ENCODE results near the gene HFM1.
"Not testable (repeated sequence)": the region's sequence is repeated elsewhere in the genome, so short reads cannot be mapped to it uniquely, and the experiment has no call there.

Gene HFM1, protein sequence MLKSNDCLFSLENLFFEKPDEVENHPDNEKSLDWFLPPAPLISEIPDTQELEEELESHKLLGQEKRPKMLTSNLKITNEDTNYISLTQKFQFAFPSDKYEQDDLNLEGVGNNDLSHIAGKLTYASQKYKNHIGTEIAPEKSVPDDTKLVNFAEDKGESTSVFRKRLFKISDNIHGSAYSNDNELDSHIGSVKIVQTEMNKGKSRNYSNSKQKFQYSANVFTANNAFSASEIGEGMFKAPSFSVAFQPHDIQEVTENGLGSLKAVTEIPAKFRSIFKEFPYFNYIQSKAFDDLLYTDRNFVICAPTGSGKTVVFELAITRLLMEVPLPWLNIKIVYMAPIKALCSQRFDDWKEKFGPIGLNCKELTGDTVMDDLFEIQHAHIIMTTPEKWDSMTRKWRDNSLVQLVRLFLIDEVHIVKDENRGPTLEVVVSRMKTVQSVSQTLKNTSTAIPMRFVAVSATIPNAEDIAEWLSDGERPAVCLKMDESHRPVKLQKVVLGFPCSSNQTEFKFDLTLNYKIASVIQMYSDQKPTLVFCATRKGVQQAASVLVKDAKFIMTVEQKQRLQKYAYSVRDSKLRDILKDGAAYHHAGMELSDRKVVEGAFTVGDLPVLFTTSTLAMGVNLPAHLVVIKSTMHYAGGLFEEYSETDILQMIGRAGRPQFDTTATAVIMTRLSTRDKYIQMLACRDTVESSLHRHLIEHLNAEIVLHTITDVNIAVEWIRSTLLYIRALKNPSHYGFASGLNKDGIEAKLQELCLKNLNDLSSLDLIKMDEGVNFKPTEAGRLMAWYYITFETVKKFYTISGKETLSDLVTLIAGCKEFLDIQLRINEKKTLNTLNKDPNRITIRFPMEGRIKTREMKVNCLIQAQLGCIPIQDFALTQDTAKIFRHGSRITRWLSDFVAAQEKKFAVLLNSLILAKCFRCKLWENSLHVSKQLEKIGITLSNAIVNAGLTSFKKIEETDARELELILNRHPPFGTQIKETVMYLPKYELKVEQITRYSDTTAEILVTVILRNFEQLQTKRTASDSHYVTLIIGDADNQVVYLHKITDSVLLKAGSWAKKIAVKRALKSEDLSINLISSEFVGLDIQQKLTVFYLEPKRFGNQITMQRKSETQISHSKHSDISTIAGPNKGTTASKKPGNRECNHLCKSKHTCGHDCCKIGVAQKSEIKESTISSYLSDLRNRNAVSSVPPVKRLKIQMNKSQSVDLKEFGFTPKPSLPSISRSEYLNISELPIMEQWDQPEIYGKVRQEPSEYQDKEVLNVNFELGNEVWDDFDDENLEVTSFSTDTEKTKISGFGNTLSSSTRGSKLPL (N-terminal part only)

DNA sequence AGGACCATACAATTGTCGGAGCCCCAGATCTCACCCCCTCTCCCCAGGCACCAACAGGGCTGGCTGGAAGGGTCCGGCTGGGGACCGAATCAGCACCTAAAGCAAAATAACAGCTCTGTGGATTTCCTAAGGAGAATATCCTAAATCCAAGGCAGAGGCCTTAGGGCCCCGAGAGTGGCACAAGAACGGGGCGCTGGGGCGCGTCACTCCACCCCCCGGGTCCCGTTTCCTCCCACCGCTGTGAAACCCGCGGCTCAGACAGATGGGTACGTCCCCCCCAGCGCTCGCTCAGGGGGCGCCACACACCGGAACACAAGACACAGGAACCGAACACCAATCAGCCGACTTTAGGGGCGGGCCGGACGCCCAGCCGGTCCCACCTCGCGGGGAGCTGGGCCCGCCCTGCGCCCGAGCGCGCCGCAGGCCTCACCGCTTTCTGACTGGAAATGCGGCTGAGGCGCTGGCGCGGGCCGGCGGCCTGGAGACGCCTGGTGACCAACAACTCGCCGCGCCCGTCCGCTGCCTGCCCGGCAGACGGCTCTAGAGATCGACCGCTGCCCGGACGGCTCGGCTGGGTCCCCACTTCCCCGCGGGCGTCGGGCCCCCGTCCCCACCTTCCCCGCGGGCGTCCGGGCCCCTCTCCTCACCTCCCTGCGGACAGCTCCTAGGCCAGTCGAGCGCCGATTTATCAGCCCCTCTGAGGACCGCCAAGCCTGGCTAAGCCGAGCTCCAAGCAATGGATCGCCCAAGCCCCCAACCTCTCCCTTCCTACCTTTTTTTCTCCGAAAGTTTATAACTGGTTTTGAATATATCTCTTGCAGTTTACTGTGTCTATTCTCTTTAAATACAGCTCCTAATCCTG is at the start of gene HFM1:
TSS of gene HFM1 (minus strand) at position 687 of the 862 bp plus-strand sequence. CDS start 3,755 bp downstream, outside the sequence.
- peak; percentile 85 for DNase-seq (ENCODE audit: low spot score)
- TF ChIP-seq, protein P1, sequence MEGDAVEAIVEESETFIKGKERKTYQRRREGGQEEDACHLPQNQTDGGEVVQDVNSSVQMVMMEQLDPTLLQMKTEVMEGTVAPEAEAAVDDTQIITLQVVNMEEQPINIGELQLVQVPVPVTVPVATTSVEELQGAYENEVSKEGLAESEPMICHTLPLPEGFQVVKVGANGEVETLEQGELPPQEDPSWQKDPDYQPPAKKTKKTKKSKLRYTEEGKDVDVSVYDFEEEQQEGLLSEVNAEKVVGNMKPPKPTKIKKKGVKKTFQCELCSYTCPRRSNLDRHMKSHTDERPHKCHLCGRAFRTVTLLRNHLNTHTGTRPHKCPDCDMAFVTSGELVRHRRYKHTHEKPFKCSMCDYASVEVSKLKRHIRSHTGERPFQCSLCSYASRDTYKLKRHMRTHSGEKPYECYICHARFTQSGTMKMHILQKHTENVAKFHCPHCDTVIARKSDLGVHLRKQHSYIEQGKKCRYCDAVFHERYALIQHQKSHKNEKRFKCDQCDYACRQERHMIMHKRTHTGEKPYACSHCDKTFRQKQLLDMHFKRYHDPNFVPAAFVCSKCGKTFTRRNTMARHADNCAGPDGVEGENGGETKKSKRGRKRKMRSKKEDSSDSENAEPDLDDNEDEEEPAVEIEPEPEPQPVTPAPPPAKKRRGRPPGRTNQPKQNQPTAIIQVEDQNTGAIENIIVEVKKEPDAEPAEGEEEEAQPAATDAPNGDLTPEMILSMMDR (IDR thresholded peaks at IDR 0.05; ENCODE audit: borderline replicate concordance, control extremely low read depth, extremely low read depth, insufficient read depth, missing control alignments) = no peak
- in situ Hi-C loops (cut with MboI; ENCODE audit: low sequenced_read_pairs, unreplicated experiment) = no loop called here

GRCh38 chr1:91454136-91454535 is 49.5 kb upstream of the HFM1 start:
- DNase-seq (ENCODE audit: low spot score) = no peak
- TF ChIP-seq, protein P1 (IDR thresholded peaks at IDR 0.05; ENCODE audit: borderline replicate concordance, control extremely low read depth, extremely low read depth, insufficient read depth, missing control alignments) = no peak
- in situ Hi-C loops (cut with MboI; ENCODE audit: low sequenced_read_pairs, unreplicated experiment) = no loop called here

DNA sequence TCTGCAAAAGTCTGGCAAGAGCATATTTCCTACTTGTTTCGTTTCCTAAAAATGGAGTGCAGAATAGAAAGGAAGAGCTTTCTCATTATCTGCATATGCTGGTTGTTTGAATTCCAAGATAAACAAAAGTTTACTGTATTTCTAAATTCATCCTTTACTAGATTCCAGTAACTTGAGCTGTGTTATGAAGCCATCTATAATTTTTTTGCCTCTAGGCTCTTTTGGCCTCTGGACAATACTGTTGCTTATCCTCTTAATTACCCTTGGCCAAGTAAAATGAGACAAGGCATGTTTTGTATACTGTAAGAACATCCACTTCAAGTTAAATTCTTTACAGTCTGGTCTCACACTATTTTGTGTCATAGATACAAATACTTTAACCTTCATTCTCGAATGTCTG is 45.6 kb upstream of the HFM1 start:
- in situ Hi-C loops (cut with MboI; ENCODE audit: low sequenced_read_pairs, unreplicated experiment) = no loop called here
- DNase-seq (ENCODE audit: low spot score) = no peak
- TF ChIP-seq, protein P1 (IDR thresholded peaks at IDR 0.05; ENCODE audit: borderline replicate concordance, control extremely low read depth, extremely low read depth, insufficient read depth, missing control alignments) = no peak

DNA sequence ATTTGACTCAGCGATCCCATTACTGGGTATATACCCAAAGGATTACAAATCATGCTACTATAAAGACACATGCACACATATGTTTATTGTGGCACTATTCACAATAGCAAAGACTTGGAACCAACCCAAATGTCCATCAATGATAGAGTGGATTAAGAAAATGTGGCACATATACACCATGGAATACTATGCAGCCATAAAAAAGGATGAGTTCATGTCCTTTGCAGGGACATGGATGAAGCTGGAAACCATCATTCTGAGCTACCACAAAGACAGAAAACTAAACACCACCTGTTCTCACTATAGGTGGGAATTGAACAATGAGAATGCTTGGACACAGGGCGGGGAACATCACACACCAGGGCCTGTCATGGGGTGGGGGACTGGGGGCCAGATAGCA is 43.1 kb upstream of the HFM1 start:
- in situ Hi-C loops (cut with MboI; ENCODE audit: low sequenced_read_pairs, unreplicated experiment); DNase-seq (ENCODE audit: low spot score): not testable (repeated sequence)

DNA sequence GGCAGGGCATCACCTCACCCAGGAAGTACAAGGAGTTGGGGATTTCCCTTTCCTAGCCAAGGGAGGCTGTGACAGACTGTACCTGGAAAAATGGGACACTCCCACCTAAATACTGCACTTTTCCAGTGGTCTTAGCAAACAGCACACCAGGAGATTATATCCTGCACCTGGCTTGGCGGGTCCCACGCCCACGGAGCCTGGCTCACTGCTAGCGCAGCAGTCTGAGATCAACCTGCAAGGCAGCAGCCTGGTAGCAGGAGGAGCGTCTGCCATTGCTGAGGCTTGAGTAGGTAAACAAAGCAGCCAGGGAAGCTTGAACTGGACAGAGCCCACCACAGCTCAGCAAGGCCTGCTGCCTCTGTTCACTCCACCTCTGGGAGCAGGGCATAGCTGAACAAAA is 37.3 kb upstream of the HFM1 start:
- in situ Hi-C loops (cut with MboI; ENCODE audit: low sequenced_read_pairs, unreplicated experiment); DNase-seq (ENCODE audit: low spot score): not testable (repeated sequence)

- DNase-seq (ENCODE audit: low spot score) = peak; percentile 21
- in situ Hi-C loops (cut with MboI; ENCODE audit: low sequenced_read_pairs, unreplicated experiment) = no loop called here
Measured at GRCh38 chr1:91440847-91441246, 36.2 kb upstream of the HFM1 start.

More at GRCh38 chr1:91440847-91441246, 36.2 kb upstream of the HFM1 start:
- TF ChIP-seq, protein P1 (IDR thresholded peaks at IDR 0.05; ENCODE audit: borderline replicate concordance, control extremely low read depth, extremely low read depth, insufficient read depth, missing control alignments) = no peak
